Keratinocyte (primary cell): ENCODE data around the gene MBTPS1. TPM values are rescaled to one million over a fixed set of nuclear protein-coding genes. Genes with fewer than 3 reads are reported as not detected.

Experiments
- DNase-seq: peaks from one replicate; pipeline ENCODE4 v3.0.0-alpha.2; 2011; ENCODE audit warnings: low read depth, missing footprints, low spot score
- FAIRE-seq: peaks from 2 replicates; lab custom pipeline; 2011; peaks lifted over from hg19 to GRCh38; lab: Jason Lieb, UNC
- H2AFZ ChIP-seq: 2 replicates; pipeline ENCODE4 v1.6.0; 2012; ENCODE audit warnings: low read length, control low read depth, inconsistent platforms; ENCODE audit not compliant: control insufficient read depth
- H3K27ac ChIP-seq: 2 replicates; pipeline ENCODE4 v1.5.1; 2011; ENCODE audit warnings: low read length; ENCODE audit not compliant: control insufficient read depth, insufficient read depth
- H3K27me3 ChIP-seq: 3 replicates; pipeline ENCODE4 v1.6.0; 2011; ENCODE audit warnings: low read length; ENCODE audit not compliant: control insufficient read depth, insufficient read depth; ENCODE audit errors: extremely low read depth
- H3K36me3 ChIP-seq, 2 experiments: 2 replicates in 1 of 2; 3 replicates in 1 of 2; pipeline ENCODE4 v1.5.1; 2011; ENCODE audit warnings: low read length in 2 of 2, mild to moderate bottlenecking in 1 of 2; ENCODE audit not compliant: control insufficient read depth in 2 of 2, insufficient read depth in 2 of 2; ENCODE audit errors: extremely low read depth in 1 of 2
- H3K4me1 ChIP-seq: 3 replicates; pipeline ENCODE4 v1.5.1; 2011; ENCODE audit warnings: low read length; ENCODE audit not compliant: control insufficient read depth, insufficient read depth; ENCODE audit errors: extremely low read depth
- H3K4me2 ChIP-seq: 3 replicates; pipeline ENCODE4 v1.6.0; 2011; ENCODE audit warnings: low read depth, low read length; ENCODE audit not compliant: control insufficient read depth, insufficient read depth; ENCODE audit errors: extremely low read depth
- H3K4me3 ChIP-seq, 3 experiments: fragments of 200-600 bp in 1 of 3; sonication (generic) in 1 of 3; 2 replicates in 2 of 3; 3 replicates in 1 of 3; pipeline ENCODE4 v1.5.1; 2011 to 2016; ENCODE audit warnings: low read length in 3 of 3, mild to moderate bottlenecking in 3 of 3, control low read depth in 2 of 3, inconsistent platforms in 1 of 3, low read depth in 1 of 3, mixed read lengths in 1 of 3, mixed run types in 1 of 3, moderate library complexity in 1 of 3; ENCODE audit not compliant: control insufficient read depth in 2 of 3, insufficient read depth in 2 of 3; ENCODE audit errors: extremely low read depth in 1 of 3
- H3K79me2 ChIP-seq: 2 replicates; pipeline ENCODE4 v1.6.0; 2012; ENCODE audit warnings: low read length; ENCODE audit not compliant: control insufficient read depth, insufficient read depth
- H3K9ac ChIP-seq: 3 replicates; pipeline ENCODE4 v1.6.0; 2011; ENCODE audit warnings: low read length; ENCODE audit not compliant: control insufficient read depth, insufficient read depth; ENCODE audit errors: extremely low read depth
- H3K9me1 ChIP-seq: 3 replicates; pipeline ENCODE4 v1.6.0; 2011; ENCODE audit warnings: low read length; ENCODE audit not compliant: control insufficient read depth, insufficient read depth; ENCODE audit errors: extremely low read depth
- H3K9me3 ChIP-seq: 2 replicates; pipeline ENCODE4 v1.5.1; 2012; ENCODE audit warnings: low read depth, low read length; ENCODE audit not compliant: control insufficient read depth
- H4K20me1 ChIP-seq: 3 replicates; pipeline ENCODE4 v1.6.0; 2011; ENCODE audit warnings: low read length; ENCODE audit not compliant: control insufficient read depth, insufficient read depth; ENCODE audit errors: extremely low read depth
- EZH2 ChIP-seq: IDR thresholded peaks from one replicate; pipeline ENCODE4 v1.6.1; 2012; ENCODE audit warnings: inconsistent platforms, mild to moderate bottlenecking, low read length, moderate library complexity
- dilution Hi-C: fragments of 300-500 bp; cut with MboI; formaldehyde crosslinking; loops from one replicate; pipeline ENCODE4 v1.7.0; 2020; ENCODE audit warnings: low sequenced_read_pairs; ENCODE audit not compliant: extremely low pct_ligation_motif_present
- polyA plus RNA-seq, 5 experiments: library from polyadenylated mRNA; depleted of rRNA in 3 of 5; stranded (reverse) in 3 of 5; stranded (forward) in 1 of 5; unstranded in 1 of 5; fragments of >200 nt; gene quantifications; 1 replicate in 1 of 5; 2 replicates in 3 of 5; 3 replicates in 1 of 5; pipeline versions ENCODE4 v1.2.1 to v1.2.3, GENCODE V29; 2011 to 2012; ENCODE audit warnings: missing spikeins in 2 of 5, low read depth in 1 of 5, low replicate concordance in 1 of 5
- TF ChIP-seq, protein P1 (sequence below), 3 experiments: IDR thresholded peaks in 1 of 3; conservative IDR thresholded peaks in 1 of 3; optimal IDR thresholded peaks in 1 of 3; 2 replicates in 2 of 3; 3 replicates in 1 of 3; pipeline versions ENCODE3 to v1.5.1; 2011; ENCODE audit warnings: low read length in 3 of 3, mild to moderate bottlenecking in 3 of 3, moderate library complexity in 2 of 3, control low read depth in 1 of 3, inconsistent platforms in 1 of 3; ENCODE audit not compliant: insufficient read depth in 2 of 3; ENCODE audit errors: extremely low read depth in 1 of 3

The MBTPS1 gene
- polyA plus RNA-seq, 1 donor (not counting 4 experiments of a cell fraction or from before 2014, with no cell fraction given) = 56.0 TPM

GRCh38 chr16:84072014-84072413, 44.7 kb downstream of the MBTPS1 start:
- dilution Hi-C loops = no loop called here
- H3K36me3 ChIP-seq = peaks cover 36 to 40% of the 10 kb centered on the region in 2 experiments
- no peak for FAIRE-seq

GRCh38 chr16:84071121-84071520, 45.6 kb downstream of the MBTPS1 start:
- Histone ChIP-seq H2AFZ (no peak overlapping the region), H3K9me1 (no peaks in the 10 kb centered on the region), H3K79me2 (no peaks in the 10 kb centered on the region), H3K9me3 (no peaks in the 10 kb centered on the region), H3K27ac (no peak overlapping the region), H3K4me1 (no peaks in the 10 kb centered on the region), H3K4me3 (no peak overlapping the region), H3K36me3 (peaks cover 36 to 40% of the 10 kb centered on the region in 2 experiments), H3K27me3 (no peaks in the 10 kb centered on the region), H3K4me2 (no peak overlapping the region), H4K20me1 (no peaks in the 10 kb centered on the region), H3K9ac (no peak overlapping the region)
- TF ChIP-seq, protein P1, sequence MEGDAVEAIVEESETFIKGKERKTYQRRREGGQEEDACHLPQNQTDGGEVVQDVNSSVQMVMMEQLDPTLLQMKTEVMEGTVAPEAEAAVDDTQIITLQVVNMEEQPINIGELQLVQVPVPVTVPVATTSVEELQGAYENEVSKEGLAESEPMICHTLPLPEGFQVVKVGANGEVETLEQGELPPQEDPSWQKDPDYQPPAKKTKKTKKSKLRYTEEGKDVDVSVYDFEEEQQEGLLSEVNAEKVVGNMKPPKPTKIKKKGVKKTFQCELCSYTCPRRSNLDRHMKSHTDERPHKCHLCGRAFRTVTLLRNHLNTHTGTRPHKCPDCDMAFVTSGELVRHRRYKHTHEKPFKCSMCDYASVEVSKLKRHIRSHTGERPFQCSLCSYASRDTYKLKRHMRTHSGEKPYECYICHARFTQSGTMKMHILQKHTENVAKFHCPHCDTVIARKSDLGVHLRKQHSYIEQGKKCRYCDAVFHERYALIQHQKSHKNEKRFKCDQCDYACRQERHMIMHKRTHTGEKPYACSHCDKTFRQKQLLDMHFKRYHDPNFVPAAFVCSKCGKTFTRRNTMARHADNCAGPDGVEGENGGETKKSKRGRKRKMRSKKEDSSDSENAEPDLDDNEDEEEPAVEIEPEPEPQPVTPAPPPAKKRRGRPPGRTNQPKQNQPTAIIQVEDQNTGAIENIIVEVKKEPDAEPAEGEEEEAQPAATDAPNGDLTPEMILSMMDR (optimal IDR thresholded peaks at IDR 0.05 in 1 of 3, IDR thresholded peaks at IDR 0.05 in 1 of 3, conservative IDR thresholded peaks at IDR 0.05 in 1 of 3; ENCODE audit: extremely low read depth in 1 of 3, insufficient read depth in 2 of 3, low read length in 3 of 3) = no peak
- DNase-seq (no peak), FAIRE-seq (no peak)
- dilution Hi-C loops = no loop called here

More at GRCh38 chr16:84072014-84072413, 44.7 kb downstream of the MBTPS1 start:
- H3K27me3 ChIP-seq = no peaks in the 10 kb centered on the region
- H3K79me2 ChIP-seq = no peaks in the 10 kb centered on the region
- H3K4me3 ChIP-seq = no peak overlapping the region
- H3K27ac ChIP-seq = no peak overlapping the region
- H3K4me1 ChIP-seq = no peaks in the 10 kb centered on the region
- no peak overlapping the region for H3K9ac ChIP-seq
- H2AFZ ChIP-seq = no peak overlapping the region
- no peak for TF ChIP-seq EZH2
- TF ChIP-seq, protein P1 (optimal IDR thresholded peaks at IDR 0.05 in 1 of 3, IDR thresholded peaks at IDR 0.05 in 1 of 3, conservative IDR thresholded peaks at IDR 0.05 in 1 of 3; ENCODE audit: extremely low read depth in 1 of 3, insufficient read depth in 2 of 3, low read length in 3 of 3) = no peak
- H3K4me2 ChIP-seq = no peak overlapping the region
- H3K9me3 ChIP-seq = no peaks in the 10 kb centered on the region
- DNase-seq = no peak
- no peaks in the 10 kb centered on the region for H4K20me1 ChIP-seq
- no peaks in the 10 kb centered on the region for H3K9me1 ChIP-seq
